HG03097 (cell line): ENCODE data around the gene MACROD2.
"Not testable (repeated sequence)": the region's sequence is repeated elsewhere in the genome, so short reads cannot be mapped to it uniquely, and the experiment has no call there.

Experiments
- ATAC-seq: cut with Tn5 transposase; IDR thresholded peaks from one replicate; pipeline ENCODE4 v1.9.1; 2021; ENCODE audit not compliant: unreplicated experiment, low FRiP score

The MACROD2 gene

DNA sequence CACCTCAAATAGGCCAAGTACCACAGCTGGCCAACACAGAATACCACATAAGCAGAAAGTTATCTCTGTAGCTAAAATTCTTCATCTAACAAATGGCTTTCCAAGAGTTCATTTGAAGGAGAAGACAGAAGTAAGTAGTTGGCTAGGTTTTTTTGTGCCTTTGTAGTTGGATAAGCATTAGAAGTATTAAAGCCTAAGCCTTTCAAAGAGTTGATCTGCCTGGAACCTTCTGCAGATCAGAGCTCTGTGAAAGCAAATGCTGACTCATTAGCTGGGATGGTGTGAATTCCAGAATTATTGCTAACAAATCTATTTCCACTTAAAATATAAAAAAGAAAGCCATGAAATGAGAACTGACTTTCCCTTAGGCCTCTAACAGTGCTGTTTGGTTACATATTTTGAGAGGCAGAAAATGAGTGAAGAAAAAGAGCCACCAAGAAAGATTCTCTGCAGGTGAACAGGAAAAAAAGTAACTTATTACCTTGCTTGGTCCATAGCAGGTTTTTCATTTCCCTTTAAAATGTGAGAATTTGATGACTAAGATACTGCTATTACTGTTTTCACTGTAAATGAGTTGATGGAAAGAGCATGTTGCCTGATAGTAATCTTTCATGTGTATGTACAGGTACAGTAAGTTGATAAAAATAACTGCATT, 1105.3 kb downstream of the MACROD2 start:
- ATAC-seq: peak; percentile 80

DNA sequence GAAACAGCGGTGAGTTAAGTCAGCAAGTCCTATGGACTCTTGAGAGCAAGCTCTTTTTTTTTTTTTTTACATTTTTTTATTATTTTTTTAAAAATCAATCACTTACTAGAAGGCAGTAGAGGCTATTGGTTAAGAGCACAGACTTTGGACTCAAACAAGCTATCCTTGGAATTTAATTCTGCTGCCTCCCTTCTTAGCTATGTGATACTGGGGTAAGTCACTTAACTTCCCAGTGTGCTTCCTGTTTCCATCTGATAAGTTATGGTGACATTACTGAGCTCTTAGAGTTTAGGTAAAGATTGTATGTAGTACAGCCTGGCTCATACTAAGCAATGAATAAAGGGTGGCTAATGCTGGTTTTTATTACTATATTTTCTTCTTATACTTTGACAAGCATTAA, 1112.6 kb downstream of the MACROD2 start:
- no peak for ATAC-seq

DNA sequence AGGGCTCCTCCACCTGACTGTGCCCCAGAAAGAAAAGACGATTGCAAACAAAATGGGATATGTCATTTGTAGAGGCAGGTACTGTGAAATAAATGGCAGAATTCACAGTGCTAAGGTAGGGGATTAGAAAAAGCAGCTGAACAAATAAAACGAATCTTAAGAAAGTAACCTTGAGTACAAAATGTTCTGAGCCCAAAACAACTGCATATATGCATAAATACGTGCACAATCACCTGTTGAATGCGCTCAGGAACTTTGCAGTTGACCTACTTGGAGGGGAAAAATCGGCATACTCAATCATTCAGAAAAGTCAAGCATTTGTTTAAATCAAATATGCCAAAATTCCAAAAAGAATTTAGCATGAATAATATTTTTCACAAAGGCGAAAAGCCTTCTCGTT, 1114.2 kb downstream of the MACROD2 start:
- no peak for ATAC-seq

DNA sequence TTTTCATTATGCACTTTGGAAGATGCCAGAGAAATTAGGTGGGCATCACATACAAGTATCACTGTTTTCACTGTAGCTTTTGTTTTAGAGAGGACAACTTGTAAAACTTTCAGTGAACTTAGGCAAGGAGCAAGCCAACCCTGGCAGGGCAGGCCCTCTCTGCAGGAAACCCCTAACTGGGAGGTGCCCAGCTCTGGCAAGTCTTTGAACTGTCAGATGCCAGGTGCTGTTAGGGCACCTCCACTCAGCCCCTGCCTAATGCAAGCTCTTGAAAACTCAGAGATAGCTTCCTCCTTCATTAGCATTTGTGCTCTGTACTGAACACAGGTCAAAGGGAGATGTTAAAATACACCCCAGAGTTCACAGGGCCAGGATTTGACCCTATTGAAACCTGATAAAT, 1116.3 kb downstream of the MACROD2 start:
- ATAC-seq: no peak

DNA sequence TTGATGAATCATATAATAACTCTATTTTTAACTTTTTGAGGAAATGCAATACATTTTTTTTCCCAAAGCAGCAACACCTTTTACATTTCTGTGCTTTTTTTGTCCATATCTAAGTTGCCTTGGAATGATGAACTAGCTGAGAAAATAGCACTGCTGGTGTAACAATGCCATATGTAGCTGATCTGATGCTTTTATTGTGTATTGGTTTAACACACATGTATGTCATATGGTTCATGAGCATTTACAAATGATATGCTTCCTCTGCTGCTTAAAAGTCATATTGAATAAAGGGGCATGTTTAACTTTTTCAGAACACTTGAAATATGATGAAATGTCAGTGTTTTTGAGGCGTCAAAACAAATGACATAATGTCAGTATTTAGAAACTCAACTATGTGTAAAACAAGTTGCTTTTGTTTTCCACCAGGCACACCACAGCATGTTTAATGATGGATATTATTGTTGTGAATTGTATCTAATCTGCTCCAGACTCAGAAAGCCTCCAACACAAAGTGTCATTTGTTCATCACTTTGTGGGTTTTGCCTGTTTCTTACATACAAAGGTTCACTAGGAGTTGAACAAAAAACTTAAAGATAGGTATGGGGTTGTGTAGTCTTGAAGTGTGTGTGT, 1117.9 kb downstream of the MACROD2 start:
- no peak for ATAC-seq

DNA sequence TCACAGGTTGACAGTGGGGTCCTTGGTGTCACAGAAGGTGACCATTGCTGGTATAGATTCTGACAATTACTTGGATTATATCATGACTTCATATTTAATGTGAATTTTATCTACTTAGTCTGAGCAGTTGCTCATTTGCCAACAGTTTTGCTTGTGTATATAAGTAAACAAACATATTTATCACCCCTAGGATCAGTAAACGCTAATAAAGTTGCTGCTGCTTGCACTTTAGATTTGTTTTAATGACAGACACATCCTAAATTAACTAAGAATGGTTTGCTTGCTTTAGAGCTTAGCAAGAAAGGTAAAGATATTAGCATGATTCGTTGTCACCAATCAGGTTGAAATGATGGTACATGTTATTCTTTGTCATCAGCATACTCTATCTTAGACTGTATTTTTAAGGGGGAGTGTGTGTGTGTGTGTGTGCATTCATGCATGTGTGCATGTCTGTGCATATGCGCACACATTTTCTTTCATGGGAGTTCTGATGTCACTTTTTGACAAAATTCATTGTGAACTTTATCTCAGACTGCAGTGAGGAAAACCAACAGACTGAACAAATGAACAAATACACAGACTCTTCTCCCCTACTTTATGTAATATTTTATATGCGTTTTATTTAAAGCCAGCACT, 1124.7 kb downstream of the MACROD2 start:
- no peak for ATAC-seq

DNA sequence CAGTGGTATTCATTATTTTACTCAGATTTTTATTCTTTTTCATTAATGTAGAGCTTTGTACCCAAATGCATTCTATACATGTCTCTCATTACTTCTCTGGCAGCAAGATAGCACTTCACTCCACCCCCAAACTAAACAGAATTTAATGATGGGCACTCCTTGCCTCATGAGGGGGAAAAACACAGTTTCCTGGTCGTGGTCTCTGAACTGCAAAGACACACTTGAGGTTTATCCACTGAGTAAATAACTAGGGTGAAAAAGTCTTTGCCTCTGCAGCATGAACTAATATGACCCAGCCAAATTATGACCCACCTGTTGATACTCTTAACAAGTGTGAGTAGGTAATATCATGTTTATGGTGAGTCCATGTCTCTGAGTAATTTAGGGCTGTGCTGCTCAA, 1127.3 kb downstream of the MACROD2 start:
- ATAC-seq: no peak

DNA sequence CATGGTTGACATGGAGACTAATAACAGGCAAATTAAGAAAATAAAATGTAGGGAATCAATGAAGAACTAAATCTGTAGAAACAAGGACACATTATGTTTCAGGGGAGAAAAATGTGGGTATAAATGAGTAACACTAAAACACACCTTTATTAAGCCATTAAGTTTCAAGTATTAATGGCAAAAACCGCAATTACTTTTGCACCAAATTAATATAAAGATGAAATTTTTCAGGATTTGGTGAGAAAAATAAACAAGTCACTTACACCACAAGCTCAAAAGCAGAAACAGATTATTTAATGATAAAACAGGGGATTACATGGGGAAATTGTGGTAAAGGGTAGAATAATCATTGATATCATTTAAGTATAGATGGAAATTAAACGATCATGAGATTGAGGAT, 1135.9 kb downstream of the MACROD2 start:
- ATAC-seq: no peak

DNA sequence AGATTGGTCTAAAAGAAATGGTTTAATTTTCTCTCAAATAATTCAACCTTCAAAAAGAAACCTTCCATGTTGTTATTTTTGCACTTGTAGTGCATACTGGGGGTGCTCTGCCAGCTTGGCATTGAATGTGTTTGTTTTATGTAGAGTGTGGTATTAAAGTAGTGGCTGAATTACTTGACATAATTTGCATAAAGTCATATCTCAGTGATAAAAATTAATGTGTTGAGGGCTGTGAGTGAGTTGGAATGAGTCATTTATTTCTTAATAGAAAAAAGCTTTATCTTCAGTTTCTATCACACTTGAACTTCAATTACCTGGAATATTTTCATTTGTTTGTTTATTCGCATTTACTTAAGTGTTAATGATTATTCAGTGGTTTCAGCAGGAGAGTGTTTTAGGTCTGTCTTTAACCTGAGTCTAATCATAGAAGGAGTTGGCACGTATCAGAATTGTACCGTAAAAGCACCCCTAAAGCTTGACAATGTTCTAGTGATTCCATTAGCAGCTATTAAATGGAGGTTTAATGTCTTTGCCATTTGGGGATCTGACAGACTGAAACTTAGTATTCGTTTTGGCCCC, 1143.3 kb downstream of the MACROD2 start:
- no peak for ATAC-seq

DNA sequence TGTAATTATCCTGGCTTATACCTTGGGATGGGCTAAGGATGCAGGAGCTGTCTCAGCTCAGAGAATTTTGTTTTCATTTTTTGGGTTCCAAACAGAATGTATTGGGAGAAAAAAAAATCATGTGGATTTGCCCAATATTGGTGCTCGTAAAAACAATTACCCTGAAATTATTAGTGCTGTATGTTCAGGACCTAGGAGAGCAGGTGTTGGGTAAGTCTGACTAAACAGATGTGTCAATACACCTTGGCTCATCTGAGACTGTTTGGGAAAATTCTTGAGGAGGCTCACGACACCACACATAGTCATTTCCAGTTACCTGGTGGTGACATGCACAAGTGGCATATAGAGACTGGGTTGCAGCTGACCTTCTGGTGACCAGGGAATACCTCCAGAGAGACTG, 1144.2 kb downstream of the MACROD2 start:
- ATAC-seq: no peak

DNA sequence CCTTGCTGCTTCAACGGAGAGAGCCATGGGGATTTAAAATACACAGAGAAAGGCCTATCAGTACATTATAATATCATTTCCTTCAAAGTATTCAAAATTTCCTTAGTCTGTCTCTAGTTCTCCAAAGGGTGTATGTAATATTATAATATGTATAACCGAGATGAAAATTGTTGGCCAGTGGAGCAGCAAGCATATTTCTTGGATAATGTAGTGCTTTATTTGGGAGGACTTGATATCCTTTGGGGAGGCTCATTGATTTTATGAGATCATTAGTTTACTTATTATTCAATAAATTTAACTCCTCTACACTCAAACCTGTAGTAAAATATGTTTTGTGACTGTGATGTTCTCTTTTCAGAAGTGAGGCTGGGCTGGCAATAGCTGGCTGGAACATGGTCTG, 1145.0 kb downstream of the MACROD2 start:
- ATAC-seq: no peak

DNA sequence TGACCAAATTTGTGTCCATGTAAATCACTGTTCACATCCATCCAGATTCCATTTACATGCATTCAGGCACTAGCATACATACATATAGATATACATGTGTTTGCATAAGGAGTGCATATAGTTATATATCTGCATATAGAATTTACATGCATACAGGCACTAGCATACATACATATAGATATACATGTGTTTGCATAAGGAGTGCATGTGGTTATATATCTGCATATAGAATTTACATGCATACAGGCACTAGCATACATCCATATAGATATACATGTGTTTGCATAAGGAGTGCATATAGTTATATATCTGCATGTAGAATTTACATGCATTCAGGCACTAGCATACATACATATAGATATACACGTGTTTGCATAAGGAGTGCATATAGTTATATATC, 1145.6 kb downstream of the MACROD2 start:
- ATAC-seq: not testable (repeated sequence)

DNA sequence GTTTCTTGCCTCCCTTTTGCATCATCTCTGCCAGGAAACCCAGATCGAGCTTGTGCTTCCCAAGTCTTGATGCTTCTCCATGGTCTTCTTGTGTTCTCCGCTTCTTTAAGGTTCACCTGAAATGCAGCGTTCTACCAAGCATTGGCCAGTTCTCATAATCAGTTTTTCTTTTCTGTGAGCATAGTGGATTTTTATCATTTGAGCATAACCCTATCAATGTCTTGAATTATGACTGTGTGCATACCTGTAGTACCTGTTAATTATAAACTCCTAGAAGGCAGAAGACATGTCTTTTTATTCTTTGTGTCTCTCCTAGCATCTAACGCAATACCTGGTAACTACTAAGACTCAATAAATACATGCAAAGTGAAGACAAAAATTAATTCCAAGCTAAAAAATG, 1146.5 kb downstream of the MACROD2 start:
- ATAC-seq: no peak

DNA sequence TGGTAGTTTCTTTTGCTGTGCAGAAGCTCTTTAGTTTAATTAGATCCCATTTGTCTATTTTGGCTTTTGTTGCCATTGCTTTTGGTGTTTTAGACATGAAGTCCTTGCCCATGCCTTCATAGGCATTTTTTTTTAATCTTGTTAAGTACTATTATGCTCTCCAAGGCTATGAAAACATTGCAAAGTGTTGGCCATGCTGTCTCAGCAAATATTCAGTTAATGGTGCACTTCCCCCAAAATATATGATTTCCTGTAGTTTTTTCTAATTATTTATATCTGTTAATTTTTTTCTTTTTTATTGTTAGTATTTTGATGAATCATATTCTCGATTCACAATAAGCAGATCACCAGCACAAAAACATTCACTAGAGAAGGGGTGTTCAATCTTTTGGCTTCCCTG, 1148.2 kb downstream of the MACROD2 start:
- no peak for ATAC-seq

DNA sequence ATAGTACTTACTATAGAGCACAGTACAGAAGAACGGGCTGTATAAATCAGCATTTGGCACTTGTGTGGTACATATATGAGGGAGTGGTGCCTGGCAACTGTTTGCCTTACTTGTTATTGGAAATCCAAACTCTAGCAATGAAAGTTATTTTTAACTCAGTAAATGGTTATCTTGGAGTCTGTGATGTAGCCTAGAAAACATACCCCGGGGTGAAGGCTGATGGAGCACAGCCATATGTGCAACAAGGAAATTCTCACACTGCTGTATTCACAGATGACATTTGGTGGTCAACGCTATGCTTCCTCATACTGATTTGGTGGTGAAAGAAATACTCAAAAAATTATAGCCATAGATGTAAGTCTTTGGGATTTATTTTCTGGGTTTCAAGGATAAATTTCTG, 1149.6 kb downstream of the MACROD2 start:
- ATAC-seq: no peak

DNA sequence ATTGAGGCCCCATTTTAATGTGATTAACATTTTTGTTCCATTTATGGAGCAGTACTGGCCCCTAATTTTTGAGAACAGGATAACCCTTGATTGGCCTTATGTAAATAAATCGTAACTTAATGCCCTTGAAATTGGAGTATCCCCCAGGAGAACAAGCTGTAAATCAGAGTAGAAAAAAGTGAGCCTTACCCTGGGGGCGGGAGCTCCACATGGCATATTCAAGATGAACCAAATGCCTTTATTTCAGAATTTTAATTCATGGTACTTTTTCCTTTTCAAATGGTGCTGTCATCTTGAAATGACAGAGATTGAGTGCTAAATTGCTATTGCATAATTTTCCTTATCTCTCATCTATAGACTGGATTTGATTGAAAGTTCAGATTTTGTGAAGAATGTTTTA, 1151.6 kb downstream of the MACROD2 start:
- ATAC-seq: no peak

DNA sequence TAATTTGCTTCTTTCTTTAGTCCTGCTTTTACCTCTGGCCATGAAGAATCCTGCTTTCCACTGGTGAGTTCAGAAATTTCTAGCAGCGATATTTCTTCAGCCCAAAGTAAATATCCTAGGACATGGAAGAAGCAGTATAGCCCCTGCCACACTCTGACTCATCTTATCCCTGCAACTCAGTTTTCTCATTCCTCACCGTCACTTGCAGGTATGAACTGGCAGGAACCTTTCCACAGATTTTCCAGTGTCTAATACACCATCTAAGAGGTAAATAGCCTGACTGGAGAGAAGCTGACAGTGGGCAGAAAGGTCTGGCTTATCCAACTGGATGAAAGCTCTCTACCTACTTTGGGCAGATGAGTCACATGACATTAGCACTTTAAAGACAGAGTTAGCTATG, 1158.8 kb downstream of the MACROD2 start:
- ATAC-seq: no peak

DNA sequence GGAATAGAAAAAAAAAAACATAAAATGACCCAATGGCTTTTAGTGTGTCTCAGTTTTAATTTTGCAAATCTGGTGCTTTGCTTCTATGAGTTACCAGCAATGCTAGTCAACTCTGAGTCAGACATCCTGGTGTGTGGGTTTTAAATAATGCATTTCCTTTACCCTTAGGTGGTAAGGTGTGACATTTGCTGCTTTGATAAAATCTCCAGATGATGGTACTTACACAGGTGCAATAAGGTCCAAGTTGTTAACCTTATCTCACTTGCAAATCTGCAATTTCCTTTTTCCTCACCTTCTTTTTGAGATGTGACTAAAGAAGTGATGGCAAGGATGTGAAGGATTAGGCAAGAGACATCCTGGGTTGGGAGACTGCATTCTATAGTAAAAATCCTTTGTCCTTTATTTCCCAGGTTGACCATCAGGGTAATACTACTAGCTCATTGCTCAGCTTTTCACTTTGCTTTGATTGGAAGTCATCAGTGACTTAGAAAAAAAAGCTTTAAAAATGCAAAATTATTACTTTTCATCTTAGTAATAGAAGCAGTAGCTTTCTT, 1160.6 kb downstream of the MACROD2 start:
- ATAC-seq: no peak

DNA sequence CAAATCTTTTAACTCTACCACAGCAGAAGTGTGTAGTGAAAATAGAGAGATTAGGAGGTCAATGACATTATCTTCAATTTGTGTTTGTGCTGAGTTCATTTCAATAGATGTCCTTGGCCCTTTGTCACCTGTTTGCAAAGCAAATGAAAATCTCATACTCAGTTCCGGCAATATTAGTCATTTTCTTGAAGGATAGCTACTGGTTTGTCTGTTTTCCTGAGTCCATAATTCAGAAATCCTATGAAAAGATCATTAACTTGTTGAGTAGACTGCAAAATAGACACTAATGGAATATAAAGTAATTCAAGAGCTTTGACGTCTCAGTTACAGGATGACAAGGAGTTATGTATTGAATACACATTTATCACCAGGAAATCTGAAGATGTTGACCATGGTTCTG, 1163.2 kb downstream of the MACROD2 start:
- ATAC-seq: no peak

DNA sequence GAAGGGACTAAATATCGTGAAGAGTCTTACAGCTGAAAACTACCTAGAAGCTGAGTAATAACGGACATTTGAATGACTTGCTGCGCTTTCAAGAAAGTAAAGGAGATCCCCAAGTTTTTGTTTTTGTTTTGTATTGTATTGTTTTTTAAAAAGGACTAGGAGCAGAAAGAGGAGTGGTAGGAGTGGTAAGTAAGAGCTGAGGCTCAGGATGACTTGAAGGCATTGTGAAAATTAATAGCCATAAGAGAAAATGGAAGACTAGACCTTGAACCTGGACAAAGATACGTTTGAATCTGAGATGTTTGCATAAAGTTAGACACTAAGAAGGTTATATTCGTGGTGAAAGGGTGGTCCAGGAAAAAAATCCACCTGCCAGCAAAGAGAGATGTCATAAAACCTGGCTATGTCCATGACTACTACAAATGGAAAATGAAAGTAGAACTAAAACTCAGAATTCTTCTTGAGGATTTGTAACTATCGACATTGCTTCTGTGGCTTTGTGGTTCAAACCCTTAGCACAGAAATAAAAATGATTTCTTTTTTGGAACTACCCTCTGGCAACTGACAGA, 1166.8 kb downstream of the MACROD2 start:
- no peak for ATAC-seq

DNA sequence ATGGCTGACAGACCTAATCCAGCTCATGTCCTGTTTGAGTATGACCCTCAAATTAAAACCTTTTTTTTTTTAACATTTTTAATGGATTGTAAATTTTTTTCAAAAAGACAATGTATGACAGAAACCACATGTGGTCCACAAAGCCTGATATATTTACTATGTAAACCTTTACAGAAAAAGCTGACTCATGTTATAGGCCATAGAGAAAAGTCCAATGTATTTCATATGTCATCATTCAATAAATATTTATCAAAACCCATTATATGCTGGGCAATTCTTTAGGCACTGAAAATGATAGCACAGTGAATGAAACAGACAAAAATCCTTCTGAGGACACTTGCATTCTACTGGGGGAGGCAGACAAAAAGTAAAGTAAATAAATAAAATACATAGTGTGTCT, 1168.3 kb downstream of the MACROD2 start:
- no peak for ATAC-seq
